Fibroblast of mammary gland (primary cell): ENCODE measurements around the gene ATP13A2.

Source experiments
- DNase-seq: peaks from one replicate; pipeline ENCODE4 v3.0.0-alpha.2; 2010; ENCODE audit warnings: low read depth
- H3K4me3 ChIP-seq: 2 replicates; pipeline ENCODE4 v1.5.1; 2011; ENCODE audit warnings: low read depth, mild to moderate bottlenecking, low read length, moderate library complexity; ENCODE audit not compliant: control insufficient read depth
- CTCF ChIP-seq: conservative IDR thresholded peaks from 2 replicates; pipeline ENCODE4 v1.5.1; 2011; ENCODE audit warnings: low read depth, low read length, inconsistent platforms; ENCODE audit not compliant: control insufficient read depth, insufficient read depth

ATP13A2 gene

GRCh38 chr1:16982902-16983301, 28.8 kb downstream of the ATP13A2 start:
- DNase-seq: no peak
- TF ChIP-seq CTCF: no peak

DNA sequence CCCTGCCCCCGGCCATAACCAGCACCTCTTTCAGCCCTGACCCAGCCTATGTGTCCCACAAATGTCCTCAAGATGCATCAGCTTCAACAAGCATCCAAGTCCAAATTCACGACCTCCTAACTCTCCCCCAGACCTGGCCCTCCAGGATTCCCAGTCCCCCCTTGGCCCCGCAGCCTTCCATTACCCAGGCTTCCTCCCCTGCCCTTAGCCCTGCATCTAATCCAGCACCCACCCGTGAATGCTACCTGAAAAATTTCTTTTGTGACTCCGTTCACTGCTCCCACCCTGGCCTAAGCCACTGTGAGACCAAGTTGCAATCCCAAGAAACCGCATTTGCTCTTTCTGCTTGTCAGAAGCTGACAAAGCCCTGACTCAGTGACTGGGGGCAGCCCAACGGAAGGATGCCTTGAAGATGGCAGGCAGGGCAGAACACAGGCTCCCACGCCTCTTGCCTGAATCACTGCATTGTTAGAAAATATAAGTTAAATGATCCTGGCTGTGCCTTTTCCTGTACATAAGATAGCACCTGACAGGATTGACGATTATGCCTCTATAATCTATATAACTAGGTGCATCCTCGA, 30.4 kb downstream of the ATP13A2 start:
- peak overlapping the region; percentile 9 for H3K4me3 ChIP-seq
- DNase-seq: peak; percentile 95
- TF ChIP-seq CTCF: no peak

More at GRCh38 chr1:16982902-16983301, 28.8 kb downstream of the ATP13A2 start:
- no peak overlapping the region for H3K4me3 ChIP-seq

DNA sequence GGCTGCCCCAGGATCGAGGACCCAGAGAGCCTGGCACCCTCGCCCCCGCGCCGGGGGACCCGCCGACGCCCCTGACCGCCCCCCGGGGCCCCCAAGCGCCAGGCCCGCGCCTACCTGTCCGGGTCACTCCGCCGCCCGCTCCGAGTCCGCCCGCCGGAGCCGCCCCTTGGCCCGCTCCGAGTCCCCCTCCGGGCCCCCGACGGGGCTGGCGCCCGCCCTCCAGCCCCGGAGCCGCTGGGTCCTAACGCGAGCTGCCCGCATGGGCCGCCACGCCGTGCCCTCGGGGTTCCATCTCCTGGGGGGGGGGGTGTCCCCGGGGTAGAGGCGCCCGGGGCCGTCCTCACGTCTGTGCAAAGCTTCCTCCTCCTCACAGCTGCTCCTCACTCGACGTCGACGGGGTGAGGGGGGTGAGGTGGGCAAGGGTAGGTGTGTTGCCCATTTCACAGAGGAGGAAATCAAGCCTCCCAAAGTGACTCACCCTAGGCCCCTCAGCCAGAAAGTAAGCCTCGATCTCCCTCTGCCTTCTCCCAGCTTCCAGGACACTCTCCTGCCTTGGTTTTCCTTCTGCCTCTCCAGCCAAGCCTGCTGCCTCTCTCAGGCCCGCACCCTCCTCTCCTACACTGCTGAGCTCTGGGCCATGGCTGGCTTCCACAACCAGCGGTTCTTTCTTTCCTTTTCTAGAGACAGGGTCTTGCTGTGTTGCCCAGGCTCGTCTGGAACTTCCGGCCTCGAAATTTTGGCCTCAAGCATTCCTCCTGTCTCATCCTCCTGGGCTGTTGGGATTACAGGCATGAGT, 31.1 kb downstream of the ATP13A2 start, which contains the start of gene MFAP2:
TSS of gene MFAP2 (minus strand) at position 148 of the 796 bp plus-strand sequence. CDS start 2,347 bp downstream, outside the sequence.
- peak within 1 kb of the TSS; percentile 70 for H3K4me3 ChIP-seq
- TF ChIP-seq CTCF: no peak
- peak; percentile 38 for DNase-seq

GRCh38 chr1:16979475-16980327, 32.0 kb downstream of the ATP13A2 start:
- no peak for TF ChIP-seq CTCF
- peak; percentile 67 for DNase-seq
- peak overlapping the region; percentile 70 for H3K4me3 ChIP-seq

- peak; percentile 97 for DNase-seq
- TF ChIP-seq CTCF: no peak
- peak overlapping the region; percentile 70 for H3K4me3 ChIP-seq
These were observed 32.9 kb downstream of the ATP13A2 start for GRCh38 chr1:16978567-16979474.
